Prostate gland (tissue), 2 donors: ENCODE measurements around the gene CD72. TPM values are rescaled to one million over a fixed set of nuclear protein-coding genes. Genes with fewer than 3 reads are reported as not detected.
A peak's percentile ranks its signal among the peaks of the same experiment; 100 is the strongest.

Experiments used
- DNase-seq: peaks from one replicate; pipeline ENCODE4 v3.0.0-alpha.2; 2019; ENCODE audit warnings: low spot score
- H3K27ac ChIP-seq, 2 donors: fragments of 200-600 bp; sonication (generic); 2 replicates each; pipeline ENCODE4 v1.5.1; 2017 to 2019
- H3K27me3 ChIP-seq: fragments of 200-600 bp; sonication (generic); replicated peaks from 2 replicates; pipeline ENCODE4 v1.5.1; 2019; ENCODE audit not compliant: insufficient read depth
- H3K36me3 ChIP-seq, 2 donors: fragments of 200-600 bp; sonication (generic); 1 replicate in 1 of 2; 2 replicates in 1 of 2; pipeline versions ENCODE4 v1.5.1 to v1.8.1; 2017 to 2019
- H3K4me1 ChIP-seq: fragments of 200-600 bp; sonication (generic); replicated peaks from 2 replicates; pipeline ENCODE4 v1.5.1; 2019
- H3K4me3 ChIP-seq, 2 donors: fragments of 200-600 bp; sonication (generic); 2 replicates each; pipeline ENCODE4 v1.5.1; 2017 to 2019
- H3K9me3 ChIP-seq: fragments of 200-600 bp; sonication (generic); 2 replicates; pipeline ENCODE4 v1.5.1; 2017
- CTCF ChIP-seq, 4 experiments: fragments of 200-600 bp in 2 of 4; fragments of 450-650 bp in 2 of 4; sonication (generic) in 2 of 4; IDR thresholded peaks; 1 replicate in 3 of 4; 2 replicates in 1 of 4; pipeline ENCODE4 v1.5.1; 2016 to 2019; ENCODE audit warnings: antibody characterized with exemption in 4 of 4, mild to moderate bottlenecking in 2 of 4, moderate library complexity in 2 of 4
- POLR2A ChIP-seq: fragments of 450-650 bp; IDR thresholded peaks from one replicate; pipeline ENCODE4 v1.6.1; 2016; ENCODE audit warnings: antibody characterized with exemption, mild to moderate bottlenecking
- POLR2AphosphoS5 ChIP-seq: sonication (generic); formaldehyde crosslinking; IDR thresholded peaks from one replicate; pipeline ENCODE4 v1.6.1; 2017; ENCODE audit warnings: antibody characterized with exemption
- WGBS: methylation state at CpG from one replicate; pipeline ENCODE4 v1.1.5; 2018; 5-methylcytosine and 5-hydroxymethylcytosine counted together
- intact Hi-C: fragments of 100-400 bp; cut with DNase I; formaldehyde crosslinking; loops from one replicate; pipeline ENCODE4 v1.14.2; 2022
- total RNA-seq, 2 donors: library from RNA; depleted of rRNA; stranded (reverse); fragments of >200 nt; gene quantifications; one replicate each; pipeline ENCODE4 v1.1.0, GENCODE V29; 2016

The CD72 gene
- total RNA-seq, 2 donors from 2014 or later = 3.0 to 3.2 TPM

DNA sequence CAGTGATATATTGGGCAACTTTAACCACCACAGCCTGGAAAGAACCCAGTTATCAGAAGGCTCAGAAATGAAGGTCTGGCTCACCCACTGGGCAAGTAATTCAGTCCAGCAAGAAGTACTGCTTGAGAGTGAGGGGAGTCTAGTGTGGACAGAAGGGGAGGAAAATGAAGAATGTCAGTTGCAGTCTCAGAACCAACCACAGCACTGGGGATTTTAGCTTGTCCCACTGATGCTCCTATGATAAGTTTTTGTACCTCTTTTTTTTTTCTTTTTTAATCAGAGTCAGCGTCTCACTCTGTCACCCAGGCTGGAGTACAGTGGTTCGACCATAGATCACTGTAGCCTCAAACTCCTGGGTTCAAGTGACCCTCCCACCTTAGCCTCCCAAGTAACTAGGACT lies 9.4 kb upstream of the CD72 start:
- Histone ChIP-seq H3K27ac (no peak overlapping the region), H3K36me3 (no peaks in the 10 kb centered on the region), H3K4me1 (no peaks in the 10 kb centered on the region), H3K27me3 (no peaks in the 10 kb centered on the region), H3K9me3 (no peaks in the 10 kb centered on the region), H3K4me3 (no peak overlapping the region)
- 88% methylated on average over 2 of the region's 2 CpGs for WGBS
- TF ChIP-seq POLR2A = no peak
- no peak for TF ChIP-seq POLR2AphosphoS5
- TF ChIP-seq CTCF (IDR thresholded peaks at IDR 0.05) = no peak
- intact Hi-C loops = no loop called here
- no peak for DNase-seq

DNA sequence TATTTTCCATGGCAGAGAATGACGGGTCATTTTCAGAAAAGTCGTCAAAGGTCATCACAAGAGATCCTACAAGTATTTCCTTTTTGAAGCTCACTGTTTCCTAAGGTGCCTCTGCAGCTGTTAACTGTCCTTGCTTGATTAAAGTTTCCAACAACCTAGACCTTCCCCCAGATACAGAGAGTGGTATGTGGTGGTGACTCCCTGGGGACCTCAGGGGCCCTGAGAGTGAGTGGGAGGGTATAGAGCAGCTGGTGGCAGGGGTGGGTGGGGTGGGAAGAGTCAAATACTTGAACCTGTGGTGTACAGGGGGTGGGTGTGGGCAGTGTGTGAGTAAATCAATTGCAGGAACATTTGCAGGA lies 1.6 kb upstream of the CD72 start:
- no peaks in the 10 kb centered on the region for H3K4me1 ChIP-seq
- no peak overlapping the region for H3K27ac ChIP-seq
- WGBS = 70% methylated on average over 2 of the region's 2 CpGs
- DNase-seq = no peak
- H3K4me3 ChIP-seq = no peak overlapping the region
- H3K36me3 ChIP-seq = no peaks in the 10 kb centered on the region
- no peaks in the 10 kb centered on the region for H3K9me3 ChIP-seq
- H3K27me3 ChIP-seq = no peaks in the 10 kb centered on the region
- intact Hi-C loops = no loop called here
- TF ChIP-seq POLR2AphosphoS5 (no peak), POLR2A (no peak), CTCF (IDR thresholded peaks at IDR 0.05) (no peak)

GRCh38 chr9:35618854-35619799 lies 914 bp upstream of the CD72 start:
- intact Hi-C loops = no loop called here
- no peaks in the 10 kb centered on the region for H3K27me3 ChIP-seq
- H3K4me3 ChIP-seq = no peak overlapping the region
- no peak overlapping the region for H3K27ac ChIP-seq
- no peaks in the 10 kb centered on the region for H3K36me3 ChIP-seq
- DNase-seq = no peak
- no peak for TF ChIP-seq POLR2AphosphoS5
- TF ChIP-seq POLR2A = no peak
- TF ChIP-seq CTCF (IDR thresholded peaks at IDR 0.05) = no peak
- WGBS = 84% methylated on average over 17 of the region's 17 CpGs
- H3K4me1 ChIP-seq = no peaks in the 10 kb centered on the region
- no peaks in the 10 kb centered on the region for H3K9me3 ChIP-seq

DNA sequence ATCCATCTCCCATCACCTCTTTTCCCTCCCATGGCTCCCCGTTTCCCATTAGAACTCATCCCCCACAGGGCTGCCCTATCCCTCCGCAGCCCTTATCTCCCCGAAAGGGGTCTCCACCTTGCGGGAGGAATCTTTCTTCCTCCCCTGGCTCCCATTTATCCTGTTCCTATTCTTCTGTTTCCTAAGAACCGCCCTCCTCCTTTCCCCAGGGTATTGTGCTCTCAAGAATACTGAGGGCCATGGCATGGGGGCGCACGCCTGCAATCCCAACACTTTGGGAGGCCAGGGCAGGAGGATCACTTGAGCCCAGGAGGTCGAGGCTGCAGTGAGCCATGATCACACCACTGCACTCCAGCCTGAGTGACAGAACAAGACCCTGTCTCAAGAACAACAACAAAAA lies 665 bp downstream of the CD72 start:
- Histone ChIP-seq H3K4me1 (no peaks in the 10 kb centered on the region), H3K36me3 (no peaks in the 10 kb centered on the region), H3K9me3 (no peaks in the 10 kb centered on the region), H3K4me3 (peak overlapping the region in 1 of 2 donors; percentile 28), H3K27me3 (no peaks in the 10 kb centered on the region), H3K27ac (no peak overlapping the region)
- TF ChIP-seq CTCF (IDR thresholded peaks at IDR 0.05) (no peak), POLR2A (no peak), POLR2AphosphoS5 (no peak)
- 72% methylated on average over 8 of the region's 8 CpGs for WGBS
- DNase-seq = no peak
- intact Hi-C loops = no loop called here
